GM23338 (cell line): ENCODE data around the gene ZYG11A. TPM values are rescaled to one million over a fixed set of nuclear protein-coding genes. Genes with fewer than 3 reads are reported as not detected.

Source experiments
- ATAC-seq: fragments of 200-7000 bp; cut with Tn5 transposase; 3 replicates; pipeline ENCODE4 v1.9.1; 2020
- DNase-seq: peaks from one replicate; pipeline ENCODE4 v3.0.0-alpha.2; 2015; ENCODE audit warnings: low spot score
- H2AFZ ChIP-seq: fragments of 200-600 bp; sonication (generic); 2 replicates; pipeline ENCODE4 v1.8.0; 2016; ENCODE audit warnings: antibody characterized with exemption, mild to moderate bottlenecking, moderate library complexity
- H3F3A ChIP-seq: fragments of 200-600 bp; sonication (generic); replicated peaks from 2 replicates; pipeline ENCODE4 v1.8.0; 2017; ENCODE audit warnings: antibody characterized with exemption, mixed run types, low read depth
- H3K27ac ChIP-seq: fragments of 200-600 bp; sonication (generic); 2 replicates; pipeline ENCODE4 v1.6.1; 2016; ENCODE audit warnings: low read depth
- H3K27me3 ChIP-seq: fragments of 200-600 bp; sonication (generic); 2 replicates; pipeline ENCODE4 v1.8.0; 2016; ENCODE audit warnings: mild to moderate bottlenecking, mixed run types, moderate library complexity; ENCODE audit not compliant: insufficient read depth
- H3K36me3 ChIP-seq: fragments of 200-600 bp; sonication (generic); 2 replicates; pipeline ENCODE4 v1.8.0; 2016; ENCODE audit warnings: mild to moderate bottlenecking; ENCODE audit not compliant: insufficient read depth
- H3K4me1 ChIP-seq: fragments of 200-600 bp; sonication (generic); 2 replicates; pipeline ENCODE4 v1.8.0; 2016; ENCODE audit warnings: mild to moderate bottlenecking, moderate library complexity; ENCODE audit not compliant: insufficient read depth
- H3K4me2 ChIP-seq: fragments of 200-600 bp; sonication (generic); 2 replicates; pipeline ENCODE4 v1.7.1; 2017; ENCODE audit warnings: mixed run types
- H3K4me3 ChIP-seq: fragments of 200-600 bp; sonication (generic); 2 replicates; pipeline ENCODE4 v1.6.1; 2016; ENCODE audit warnings: mixed run types
- H3K79me2 ChIP-seq: fragments of 200-600 bp; sonication (generic); replicated peaks from 2 replicates; pipeline ENCODE4 v1.8.0; 2017; ENCODE audit warnings: mild to moderate bottlenecking; ENCODE audit not compliant: insufficient read depth
- H3K9me2 ChIP-seq: fragments of 200-600 bp; sonication (generic); 2 replicates; pipeline ENCODE4 v1.8.0; 2017; ENCODE audit not compliant: insufficient read depth
- H4K20me1 ChIP-seq: fragments of 200-600 bp; sonication (generic); replicated peaks from 2 replicates; pipeline ENCODE4 v1.8.0; 2017; ENCODE audit warnings: mild to moderate bottlenecking; ENCODE audit not compliant: insufficient read depth
- H3K27ac Mint-ChIP-seq: 2 replicates; pipeline ENCODE4 v1.8.0; 2020; ENCODE audit warnings: inconsistent platforms, mild to moderate bottlenecking, moderate library complexity, mixed read lengths
- H3K27me3 Mint-ChIP-seq: 3 replicates; pipeline ENCODE4 v1.8.0; 2022; ENCODE audit warnings: low read depth, mild to moderate bottlenecking, moderate library complexity, mixed read lengths, inconsistent platforms; ENCODE audit not compliant: insufficient read depth, poor library complexity
- H3K36me3 Mint-ChIP-seq: 3 replicates; pipeline ENCODE4 v1.8.0; 2021; ENCODE audit warnings: low read depth, mild to moderate bottlenecking, inconsistent platforms, moderate library complexity, mixed read lengths
- H3K4me1 Mint-ChIP-seq: 3 replicates; pipeline ENCODE4 v1.8.0; 2020; ENCODE audit warnings: mild to moderate bottlenecking, inconsistent platforms, mixed read lengths
- H3K4me3 Mint-ChIP-seq: 3 replicates; pipeline ENCODE4 v1.8.0; 2021; ENCODE audit warnings: moderate library complexity, mild to moderate bottlenecking, inconsistent platforms, mixed read lengths
- H3K9me3 Mint-ChIP-seq: 3 replicates; pipeline ENCODE4 v1.8.0; 2020; ENCODE audit warnings: moderate library complexity, mild to moderate bottlenecking, inconsistent platforms, mixed read lengths
- EZH2 ChIP-seq: fragments of 200-600 bp; sonication (generic); IDR thresholded peaks from one replicate; pipeline ENCODE4 v1.8.0; 2017; ENCODE audit warnings: antibody characterized with exemption, mild to moderate bottlenecking, low read depth; ENCODE audit not compliant: unreplicated experiment
- EZH2phosphoT487 ChIP-seq: fragments of 200-600 bp; sonication (generic); IDR thresholded peaks from one replicate; pipeline ENCODE4 v1.8.1; 2018; ENCODE audit warnings: antibody characterized with exemption; ENCODE audit not compliant: unreplicated experiment
- JUNB ChIP-seq: IDR thresholded peaks from one replicate; pipeline ENCODE4 v1.6.1; 2016; ENCODE audit warnings: antibody characterized with exemption; ENCODE audit not compliant: unreplicated experiment
- NANOG ChIP-seq: IDR thresholded peaks from 2 replicates; pipeline ENCODE4 v1.6.1; 2016; ENCODE audit warnings: antibody characterized with exemption, borderline replicate concordance
- STAT1 ChIP-seq: IDR thresholded peaks from one replicate; pipeline ENCODE4 v1.6.1; 2016; ENCODE audit warnings: antibody characterized with exemption; ENCODE audit not compliant: unreplicated experiment
- ZNF331 ChIP-seq: fragments of 250-450 bp; sonication (Bioruptor Pico); IDR thresholded peaks from 2 replicates; pipeline ENCODE4 v1.5.0; 2020; ENCODE audit warnings: low read depth, mild to moderate bottlenecking, moderate library complexity
- polyA plus RNA-seq: library from polyadenylated mRNA; unstranded; fragments of >200 nt; fragmentation: Nextera tagmentation; extraction: Ambion mirVana; gene quantifications from 2 replicates; pipeline ENCODE4 v1.2.1, GENCODE V29; 2016
- total RNA-seq: library from RNA; depleted of rRNA; stranded (reverse); fragments of >200 nt; shearing (Covaris generic); gene quantifications from 2 replicates; pipeline ENCODE4 v1.2.3, GENCODE V29; 2014
- TF ChIP-seq, protein P1 (sequence below): IDR thresholded peaks from 2 replicates; pipeline ENCODE4 v1.6.1; 2016; ENCODE audit warnings: antibody characterized with exemption
- TF ChIP-seq, protein P2 (sequence below): fragments of 250-450 bp; sonication (Bioruptor Pico); IDR thresholded peaks from 2 replicates; pipeline ENCODE4 v1.5.0; 2020; ENCODE audit warnings: mild to moderate bottlenecking, moderate library complexity
- TF ChIP-seq, protein P3 (sequence below), 2 experiments: fragments of 200-600 bp in 1 of 2; sonication (generic) in 1 of 2; conservative IDR thresholded peaks; 2 replicates each; pipeline versions ENCODE4 v1.5.1 to v1.6.1; 2016 to 2017; ENCODE audit warnings: antibody characterized with exemption in 2 of 2, low read depth in 2 of 2, mild to moderate bottlenecking in 2 of 2, moderate library complexity in 1 of 2

The ZYG11A gene
- total and polyA plus RNA-seq, 2 experiments from 2014 or later: 1.3 to 4.8 TPM

DNA sequence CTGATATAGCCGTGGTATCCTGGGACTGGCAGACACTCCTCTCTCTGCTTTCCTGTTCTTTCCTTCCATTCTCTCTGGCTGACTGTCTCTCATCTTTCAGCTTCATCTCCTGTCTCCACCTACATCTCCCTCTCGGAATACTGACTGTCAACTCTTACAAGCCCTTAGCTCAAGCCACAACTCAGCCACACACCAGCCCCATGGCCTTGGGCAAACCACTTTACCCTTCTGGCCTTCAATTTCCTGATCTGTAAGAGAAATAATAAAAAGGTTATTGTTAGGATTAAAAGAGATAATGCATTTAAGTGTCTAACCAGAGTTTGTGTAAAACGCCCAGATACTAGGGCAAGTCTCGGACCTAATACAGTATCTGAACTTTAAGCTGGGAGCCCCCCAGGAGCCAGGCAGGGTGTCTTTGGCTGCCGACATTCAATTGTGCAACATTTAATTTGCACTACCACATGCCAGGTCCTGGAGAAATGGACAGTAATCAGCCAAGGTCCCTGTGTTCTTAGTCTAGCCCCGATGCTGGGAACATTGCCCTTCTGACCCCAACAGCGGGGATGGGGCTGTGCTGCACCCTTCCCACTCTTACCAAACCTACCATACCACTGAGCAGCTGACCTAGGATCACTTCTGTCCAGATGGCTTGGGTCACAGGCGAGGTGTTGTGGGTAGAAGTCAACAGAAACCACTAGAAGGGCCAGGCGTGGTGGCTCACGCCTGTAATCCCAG is 73.8 kb downstream of the ZYG11A start:
- Histone ChIP-seq H3K4me3 (no peak overlapping the region), H3K4me2 (no peak overlapping the region), H3F3A (no peaks in the 10 kb centered on the region; the same call in 1 of the 2 replicates), H3K27ac (no peak overlapping the region), H3K36me3 (no peaks in the 10 kb centered on the region), H3K4me1 (peaks cover 14% of the 10 kb centered on the region), H4K20me1 (no peaks in the 10 kb centered on the region), H3K9me2 (no peaks in the 10 kb centered on the region), H3K79me2 (no peaks in the 10 kb centered on the region), H3K27me3 (peaks cover 18% of the 10 kb centered on the region), H2AFZ (no peak overlapping the region)
- H3K4me1 Mint-ChIP-seq: no peaks in the 10 kb centered on the region; the same call in 1 of the 3 replicates
- no peak overlapping the region for H3K27ac Mint-ChIP-seq
- no peak for DNase-seq
- no peak overlapping the region for H3K4me3 Mint-ChIP-seq
- H3K9me3 Mint-ChIP-seq: peaks cover 12% of the 10 kb centered on the region; the same call in 2 of the 3 replicates
- TF ChIP-seq ZNF331 (CRISPR knock-in tag): no peak
- TF ChIP-seq JUNB: no peak
- no peak for TF ChIP-seq EZH2phosphoT487
- TF ChIP-seq EZH2: no peak
- H3K27me3 Mint-ChIP-seq: peaks cover 16% of the 10 kb centered on the region
- H3K36me3 Mint-ChIP-seq: peaks cover 7% of the 10 kb centered on the region; the same call in 2 of the 3 replicates
- ATAC-seq: no peak

DNA sequence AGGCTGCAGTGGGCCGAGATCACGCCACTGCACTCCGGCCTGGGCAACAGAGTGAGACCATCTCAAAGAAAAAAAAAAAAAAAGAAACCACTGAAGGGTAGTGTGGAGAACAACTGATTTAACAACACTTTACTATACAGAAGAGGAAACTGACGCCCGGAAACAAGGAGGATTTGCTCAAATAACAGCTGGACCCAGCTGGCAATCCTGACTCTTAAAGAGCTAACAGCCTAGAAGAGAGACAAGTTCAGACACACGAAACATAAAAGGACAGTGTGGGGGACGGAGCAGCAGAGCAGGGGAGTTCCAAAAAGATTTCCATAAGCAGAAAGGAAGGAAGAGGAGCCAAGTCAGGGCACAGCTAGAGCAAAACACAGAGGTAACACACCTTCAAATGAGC is 74.6 kb downstream of the ZYG11A start:
- no peaks in the 10 kb centered on the region for H3K9me2 ChIP-seq
- no peaks in the 10 kb centered on the region; the same call in 1 of the 2 replicates for H3F3A ChIP-seq
- H3K27ac ChIP-seq: no peak overlapping the region
- peaks cover 25% of the 10 kb centered on the region for H3K27me3 ChIP-seq
- H3K79me2 ChIP-seq: no peaks in the 10 kb centered on the region
- Mint-ChIP-seq H3K9me3 (peaks cover 12% of the 10 kb centered on the region; the same call in 2 of the 3 replicates), H3K27ac (no peak overlapping the region), H3K4me1 (no peaks in the 10 kb centered on the region; the same call in 1 of the 3 replicates), H3K27me3 (peaks cover 24% of the 10 kb centered on the region), H3K36me3 (peaks cover 7% of the 10 kb centered on the region; the same call in 2 of the 3 replicates), H3K4me3 (no peak overlapping the region)
- no peaks in the 10 kb centered on the region for H3K36me3 ChIP-seq
- peaks cover 14% of the 10 kb centered on the region for H3K4me1 ChIP-seq
- ATAC-seq (no peak), DNase-seq (no peak)
- no peak overlapping the region for H2AFZ ChIP-seq
- H4K20me1 ChIP-seq: no peaks in the 10 kb centered on the region
- no peak overlapping the region for H3K4me2 ChIP-seq
- no peak overlapping the region for H3K4me3 ChIP-seq
- TF ChIP-seq, protein P1, sequence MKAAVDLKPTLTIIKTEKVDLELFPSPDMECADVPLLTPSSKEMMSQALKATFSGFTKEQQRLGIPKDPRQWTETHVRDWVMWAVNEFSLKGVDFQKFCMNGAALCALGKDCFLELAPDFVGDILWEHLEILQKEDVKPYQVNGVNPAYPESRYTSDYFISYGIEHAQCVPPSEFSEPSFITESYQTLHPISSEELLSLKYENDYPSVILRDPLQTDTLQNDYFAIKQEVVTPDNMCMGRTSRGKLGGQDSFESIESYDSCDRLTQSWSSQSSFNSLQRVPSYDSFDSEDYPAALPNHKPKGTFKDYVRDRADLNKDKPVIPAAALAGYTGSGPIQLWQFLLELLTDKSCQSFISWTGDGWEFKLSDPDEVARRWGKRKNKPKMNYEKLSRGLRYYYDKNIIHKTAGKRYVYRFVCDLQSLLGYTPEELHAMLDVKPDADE: no peak
- TF ChIP-seq NANOG (no peak), ZNF331 (CRISPR knock-in tag) (no peak), STAT1 (no peak), JUNB (no peak)
- TF ChIP-seq, protein P2, sequence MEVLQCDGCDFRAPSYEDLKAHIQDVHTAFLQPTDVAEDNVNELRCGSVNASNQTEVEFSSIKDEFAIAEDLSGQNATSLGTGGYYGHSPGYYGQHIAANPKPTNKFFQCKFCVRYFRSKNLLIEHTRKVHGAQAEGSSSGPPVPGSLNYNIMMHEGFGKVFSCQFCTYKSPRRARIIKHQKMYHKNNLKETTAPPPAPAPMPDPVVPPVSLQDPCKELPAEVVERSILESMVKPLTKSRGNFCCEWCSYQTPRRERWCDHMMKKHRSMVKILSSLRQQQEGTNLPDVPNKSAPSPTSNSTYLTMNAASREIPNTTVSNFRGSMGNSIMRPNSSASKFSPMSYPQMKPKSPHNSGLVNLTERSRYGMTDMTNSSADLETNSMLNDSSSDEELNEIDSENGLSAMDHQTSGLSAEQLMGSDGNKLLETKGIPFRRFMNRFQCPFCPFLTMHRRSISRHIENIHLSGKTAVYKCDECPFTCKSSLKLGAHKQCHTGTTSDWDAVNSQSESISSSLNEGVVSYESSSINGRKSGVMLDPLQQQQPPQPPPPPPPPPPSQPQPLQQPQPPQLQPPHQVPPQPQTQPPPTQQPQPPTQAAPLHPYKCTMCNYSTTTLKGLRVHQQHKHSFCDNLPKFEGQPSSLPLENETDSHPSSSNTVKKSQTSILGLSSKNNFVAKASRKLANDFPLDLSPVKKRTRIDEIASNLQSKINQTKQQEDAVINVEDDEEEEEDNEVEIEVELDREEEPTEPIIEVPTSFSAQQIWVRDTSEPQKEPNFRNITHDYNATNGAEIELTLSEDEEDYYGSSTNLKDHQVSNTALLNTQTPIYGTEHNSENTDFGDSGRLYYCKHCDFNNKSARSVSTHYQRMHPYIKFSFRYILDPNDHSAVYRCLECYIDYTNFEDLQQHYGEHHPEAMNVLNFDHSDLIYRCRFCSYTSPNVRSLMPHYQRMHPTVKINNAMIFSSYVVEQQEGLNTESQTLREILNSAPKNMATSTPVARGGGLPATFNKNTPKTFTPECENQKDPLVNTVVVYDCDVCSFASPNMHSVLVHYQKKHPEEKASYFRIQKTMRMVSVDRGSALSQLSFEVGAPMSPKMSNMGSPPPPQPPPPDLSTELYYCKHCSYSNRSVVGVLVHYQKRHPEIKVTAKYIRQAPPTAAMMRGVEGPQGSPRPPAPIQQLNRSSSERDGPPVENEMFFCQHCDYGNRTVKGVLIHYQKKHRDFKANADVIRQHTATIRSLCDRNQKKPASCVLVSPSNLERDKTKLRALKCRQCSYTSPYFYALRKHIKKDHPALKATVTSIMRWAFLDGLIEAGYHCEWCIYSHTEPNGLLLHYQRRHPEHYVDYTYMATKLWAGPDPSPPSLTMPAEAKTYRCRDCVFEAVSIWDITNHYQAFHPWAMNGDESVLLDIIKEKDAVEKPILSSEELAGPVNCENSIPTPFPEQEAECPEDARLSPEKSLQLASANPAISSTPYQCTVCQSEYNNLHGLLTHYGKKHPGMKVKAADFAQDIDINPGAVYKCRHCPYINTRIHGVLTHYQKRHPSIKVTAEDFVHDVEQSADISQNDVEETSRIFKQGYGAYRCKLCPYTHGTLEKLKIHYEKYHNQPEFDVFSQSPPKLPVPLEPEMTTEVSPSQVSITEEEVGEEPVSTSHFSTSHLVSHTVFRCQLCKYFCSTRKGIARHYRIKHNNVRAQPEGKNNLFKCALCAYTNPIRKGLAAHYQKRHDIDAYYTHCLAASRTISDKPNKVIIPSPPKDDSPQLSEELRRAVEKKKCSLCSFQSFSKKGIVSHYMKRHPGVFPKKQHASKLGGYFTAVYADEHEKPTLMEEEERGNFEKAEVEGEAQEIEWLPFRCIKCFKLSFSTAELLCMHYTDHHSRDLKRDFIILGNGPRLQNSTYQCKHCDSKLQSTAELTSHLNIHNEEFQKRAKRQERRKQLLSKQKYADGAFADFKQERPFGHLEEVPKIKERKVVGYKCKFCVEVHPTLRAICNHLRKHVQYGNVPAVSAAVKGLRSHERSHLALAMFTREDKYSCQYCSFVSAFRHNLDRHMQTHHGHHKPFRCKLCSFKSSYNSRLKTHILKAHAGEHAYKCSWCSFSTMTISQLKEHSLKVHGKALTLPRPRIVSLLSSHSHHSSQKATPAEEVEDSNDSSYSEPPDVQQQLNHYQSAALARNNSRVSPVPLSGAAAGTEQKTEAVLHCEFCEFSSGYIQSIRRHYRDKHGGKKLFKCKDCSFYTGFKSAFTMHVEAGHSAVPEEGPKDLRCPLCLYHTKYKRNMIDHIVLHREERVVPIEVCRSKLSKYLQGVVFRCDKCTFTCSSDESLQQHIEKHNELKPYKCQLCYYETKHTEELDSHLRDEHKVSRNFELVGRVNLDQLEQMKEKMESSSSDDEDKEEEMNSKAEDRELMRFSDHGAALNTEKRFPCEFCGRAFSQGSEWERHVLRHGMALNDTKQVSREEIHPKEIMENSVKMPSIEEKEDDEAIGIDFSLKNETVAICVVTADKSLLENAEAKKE (CRISPR knock-in tag): no peak
- TF ChIP-seq, protein P3, sequence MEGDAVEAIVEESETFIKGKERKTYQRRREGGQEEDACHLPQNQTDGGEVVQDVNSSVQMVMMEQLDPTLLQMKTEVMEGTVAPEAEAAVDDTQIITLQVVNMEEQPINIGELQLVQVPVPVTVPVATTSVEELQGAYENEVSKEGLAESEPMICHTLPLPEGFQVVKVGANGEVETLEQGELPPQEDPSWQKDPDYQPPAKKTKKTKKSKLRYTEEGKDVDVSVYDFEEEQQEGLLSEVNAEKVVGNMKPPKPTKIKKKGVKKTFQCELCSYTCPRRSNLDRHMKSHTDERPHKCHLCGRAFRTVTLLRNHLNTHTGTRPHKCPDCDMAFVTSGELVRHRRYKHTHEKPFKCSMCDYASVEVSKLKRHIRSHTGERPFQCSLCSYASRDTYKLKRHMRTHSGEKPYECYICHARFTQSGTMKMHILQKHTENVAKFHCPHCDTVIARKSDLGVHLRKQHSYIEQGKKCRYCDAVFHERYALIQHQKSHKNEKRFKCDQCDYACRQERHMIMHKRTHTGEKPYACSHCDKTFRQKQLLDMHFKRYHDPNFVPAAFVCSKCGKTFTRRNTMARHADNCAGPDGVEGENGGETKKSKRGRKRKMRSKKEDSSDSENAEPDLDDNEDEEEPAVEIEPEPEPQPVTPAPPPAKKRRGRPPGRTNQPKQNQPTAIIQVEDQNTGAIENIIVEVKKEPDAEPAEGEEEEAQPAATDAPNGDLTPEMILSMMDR (conservative IDR thresholded peaks at IDR 0.05; ENCODE audit: low read depth in 2 of 2): no peak
